Eye (tissue), 1 donor: Measurements from ENCODE around the gene RBM28.
A peak's percentile ranks its signal among the peaks of the same experiment; 100 is the strongest.

Source experiments
- DNase-seq: peaks from one replicate; pipeline ENCODE4 v3.0.0-alpha.2; 2015

Gene RBM28

GRCh38 chr7:128366986-128367385 is 23.3 kb upstream of the RBM28 start:
- DNase-seq = no peak

GRCh38 chr7:128366300-128366699 is 22.6 kb upstream of the RBM28 start:
- DNase-seq = no peak

GRCh38 chr7:128365432-128365831 is 21.7 kb upstream of the RBM28 start:
- DNase-seq = no peak

GRCh38 chr7:128364166-128364870 is 20.6 kb upstream of the RBM28 start:
- no peak for DNase-seq

GRCh38 chr7:128363261-128363721 is 19.6 kb upstream of the RBM28 start:
- DNase-seq = no peak

- DNase-seq = no peak
Observed at GRCh38 chr7:128362670-128363069, 19.0 kb upstream of the RBM28 start.

- DNase-seq = peak; percentile 74
Observed at GRCh38 chr7:128361411-128362379, 18.0 kb upstream of the RBM28 start, which contains the start of gene PRRT4. Gene PRRT4, minus strand, starts transcription at chr7:128361690.

- DNase-seq = no peak
Observed at GRCh38 chr7:128360359-128360678, 16.6 kb upstream of the RBM28 start.

GRCh38 chr7:128359939-128360338 is 16.2 kb upstream of the RBM28 start:
- no peak for DNase-seq

GRCh38 chr7:128359336-128359735 is 15.6 kb upstream of the RBM28 start:
- DNase-seq = no peak

- DNase-seq = no peak
Observed at GRCh38 chr7:128358233-128358632, 14.5 kb upstream of the RBM28 start.

GRCh38 chr7:128357217-128357613 is 13.5 kb upstream of the RBM28 start:
- peak; percentile 33 for DNase-seq

GRCh38 chr7:128356546-128357216 is 13.0 kb upstream of the RBM28 start:
- peak; percentile 73 for DNase-seq

GRCh38 chr7:128353610-128354009 is 9.9 kb upstream of the RBM28 start:
- DNase-seq = no peak

GRCh38 chr7:128353189-128353588 is 9.5 kb upstream of the RBM28 start:
- DNase-seq = no peak

GRCh38 chr7:128352636-128353035 is 8.9 kb upstream of the RBM28 start:
- no peak for DNase-seq

GRCh38 chr7:128352153-128352537 is 8.4 kb upstream of the RBM28 start:
- peak; percentile 83 for DNase-seq

GRCh38 chr7:128351296-128352152 is 7.8 kb upstream of the RBM28 start:
- DNase-seq = peak; percentile 63

- DNase-seq = no peak
Observed at GRCh38 chr7:128350708-128351295, 7.1 kb upstream of the RBM28 start.

GRCh38 chr7:128349466-128349825 is 5.7 kb upstream of the RBM28 start:
- no peak for DNase-seq

- DNase-seq = peak; percentile 75
Observed at GRCh38 chr7:128347647-128348097, 4.0 kb upstream of the RBM28 start.

GRCh38 chr7:128344431-128344774 is 695 bp upstream of the RBM28 start:
- no peak for DNase-seq
